Keratinocyte (primary cell): ENCODE data around the gene C1QL3. TPM values are rescaled to one million over a fixed set of nuclear protein-coding genes. Genes with fewer than 3 reads are reported as not detected.

ENCODE experiments used
- DNase-seq: peaks from one replicate; pipeline ENCODE4 v3.0.0-alpha.2; 2011; ENCODE audit warnings: low read depth, missing footprints, low spot score
- FAIRE-seq: peaks from 2 replicates; lab custom pipeline; 2011; peaks lifted over from hg19 to GRCh38; lab: Jason Lieb, UNC
- H2AFZ ChIP-seq: 2 replicates; pipeline ENCODE4 v1.6.0; 2012; ENCODE audit warnings: low read length, control low read depth, inconsistent platforms; ENCODE audit not compliant: control insufficient read depth
- H3K27ac ChIP-seq: 2 replicates; pipeline ENCODE4 v1.5.1; 2011; ENCODE audit warnings: low read length; ENCODE audit not compliant: control insufficient read depth, insufficient read depth
- H3K27me3 ChIP-seq: 3 replicates; pipeline ENCODE4 v1.6.0; 2011; ENCODE audit warnings: low read length; ENCODE audit not compliant: control insufficient read depth, insufficient read depth; ENCODE audit errors: extremely low read depth
- H3K36me3 ChIP-seq, 2 experiments: 2 replicates in 1 of 2; 3 replicates in 1 of 2; pipeline ENCODE4 v1.5.1; 2011; ENCODE audit warnings: low read length in 2 of 2, mild to moderate bottlenecking in 1 of 2; ENCODE audit not compliant: control insufficient read depth in 2 of 2, insufficient read depth in 2 of 2; ENCODE audit errors: extremely low read depth in 1 of 2
- H3K4me1 ChIP-seq: 3 replicates; pipeline ENCODE4 v1.5.1; 2011; ENCODE audit warnings: low read length; ENCODE audit not compliant: control insufficient read depth, insufficient read depth; ENCODE audit errors: extremely low read depth
- H3K4me2 ChIP-seq: 3 replicates; pipeline ENCODE4 v1.6.0; 2011; ENCODE audit warnings: low read depth, low read length; ENCODE audit not compliant: control insufficient read depth, insufficient read depth; ENCODE audit errors: extremely low read depth
- H3K4me3 ChIP-seq, 3 experiments: fragments of 200-600 bp in 1 of 3; sonication (generic) in 1 of 3; 2 replicates in 2 of 3; 3 replicates in 1 of 3; pipeline ENCODE4 v1.5.1; 2011 to 2016; ENCODE audit warnings: low read length in 3 of 3, mild to moderate bottlenecking in 3 of 3, control low read depth in 2 of 3, inconsistent platforms in 1 of 3, low read depth in 1 of 3, mixed read lengths in 1 of 3, mixed run types in 1 of 3, moderate library complexity in 1 of 3; ENCODE audit not compliant: control insufficient read depth in 2 of 3, insufficient read depth in 2 of 3; ENCODE audit errors: extremely low read depth in 1 of 3
- H3K79me2 ChIP-seq: 2 replicates; pipeline ENCODE4 v1.6.0; 2012; ENCODE audit warnings: low read length; ENCODE audit not compliant: control insufficient read depth, insufficient read depth
- H3K9ac ChIP-seq: 3 replicates; pipeline ENCODE4 v1.6.0; 2011; ENCODE audit warnings: low read length; ENCODE audit not compliant: control insufficient read depth, insufficient read depth; ENCODE audit errors: extremely low read depth
- H3K9me1 ChIP-seq: 3 replicates; pipeline ENCODE4 v1.6.0; 2011; ENCODE audit warnings: low read length; ENCODE audit not compliant: control insufficient read depth, insufficient read depth; ENCODE audit errors: extremely low read depth
- H3K9me3 ChIP-seq: 2 replicates; pipeline ENCODE4 v1.5.1; 2012; ENCODE audit warnings: low read depth, low read length; ENCODE audit not compliant: control insufficient read depth
- H4K20me1 ChIP-seq: 3 replicates; pipeline ENCODE4 v1.6.0; 2011; ENCODE audit warnings: low read length; ENCODE audit not compliant: control insufficient read depth, insufficient read depth; ENCODE audit errors: extremely low read depth
- EZH2 ChIP-seq: IDR thresholded peaks from one replicate; pipeline ENCODE4 v1.6.1; 2012; ENCODE audit warnings: inconsistent platforms, mild to moderate bottlenecking, low read length, moderate library complexity
- dilution Hi-C: fragments of 300-500 bp; cut with MboI; formaldehyde crosslinking; loops from one replicate; pipeline ENCODE4 v1.7.0; 2020; ENCODE audit warnings: low sequenced_read_pairs; ENCODE audit not compliant: extremely low pct_ligation_motif_present
- polyA plus RNA-seq, 5 experiments: library from polyadenylated mRNA; depleted of rRNA in 3 of 5; stranded (reverse) in 3 of 5; stranded (forward) in 1 of 5; unstranded in 1 of 5; fragments of >200 nt; gene quantifications; 1 replicate in 1 of 5; 2 replicates in 3 of 5; 3 replicates in 1 of 5; pipeline versions ENCODE4 v1.2.1 to v1.2.3, GENCODE V29; 2011 to 2012; ENCODE audit warnings: missing spikeins in 2 of 5, low read depth in 1 of 5, low replicate concordance in 1 of 5
- small RNA-seq, 3 experiments: library from RNA; depleted of rRNA; stranded (forward); fragments of <200 nt; gene quantifications; one replicate each; pipeline ENCODE3, GENCODE V24; 2012; ENCODE audit warnings: low read depth in 3 of 3, low replicate concordance in 1 of 3; ENCODE audit not compliant: insufficient read length in 3 of 3
- TF ChIP-seq, protein P1 (sequence below), 3 experiments: IDR thresholded peaks in 1 of 3; conservative IDR thresholded peaks in 1 of 3; optimal IDR thresholded peaks in 1 of 3; 2 replicates in 2 of 3; 3 replicates in 1 of 3; pipeline versions ENCODE3 to v1.5.1; 2011; ENCODE audit warnings: low read length in 3 of 3, mild to moderate bottlenecking in 3 of 3, moderate library complexity in 2 of 3, control low read depth in 1 of 3, inconsistent platforms in 1 of 3; ENCODE audit not compliant: insufficient read depth in 2 of 3; ENCODE audit errors: extremely low read depth in 1 of 3

Gene C1QL3
- polyA plus RNA-seq, 1 donor (not counting 4 experiments of a cell fraction or from before 2014, with no cell fraction given) = not detected

DNA sequence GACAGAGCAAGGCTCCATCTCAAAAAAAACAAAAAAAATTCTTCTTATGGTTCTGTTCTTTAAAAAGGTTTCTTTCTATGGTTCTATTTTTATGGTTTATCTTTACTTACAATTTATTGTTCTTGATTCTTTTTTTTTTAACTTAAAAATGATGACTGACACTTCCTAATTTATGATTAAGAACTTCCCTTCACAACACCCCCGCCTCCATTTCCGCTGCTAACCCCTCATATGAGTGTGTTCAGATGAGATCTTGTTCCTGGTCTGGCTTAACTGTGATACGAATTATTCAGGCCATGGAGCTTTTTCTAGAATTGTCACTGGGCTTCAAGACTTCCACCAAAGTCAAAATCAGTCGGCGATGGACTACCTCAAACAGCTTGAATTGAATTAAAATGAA, 50.9 kb downstream of the C1QL3 start:
- dilution Hi-C loops = no loop called here
- Histone ChIP-seq H3K79me2 (no peaks in the 10 kb centered on the region), H3K27me3 (no peaks in the 10 kb centered on the region), H3K9ac (no peak overlapping the region), H2AFZ (no peak overlapping the region), H3K27ac (no peak overlapping the region), H3K9me3 (no peaks in the 10 kb centered on the region), H3K36me3 (no peaks in the 10 kb centered on the region), H3K4me1 (no peaks in the 10 kb centered on the region), H3K9me1 (no peaks in the 10 kb centered on the region), H3K4me2 (no peak overlapping the region), H4K20me1 (no peaks in the 10 kb centered on the region), H3K4me3 (no peak overlapping the region)
- FAIRE-seq = no peak
- no peak for DNase-seq
- TF ChIP-seq, protein P1, sequence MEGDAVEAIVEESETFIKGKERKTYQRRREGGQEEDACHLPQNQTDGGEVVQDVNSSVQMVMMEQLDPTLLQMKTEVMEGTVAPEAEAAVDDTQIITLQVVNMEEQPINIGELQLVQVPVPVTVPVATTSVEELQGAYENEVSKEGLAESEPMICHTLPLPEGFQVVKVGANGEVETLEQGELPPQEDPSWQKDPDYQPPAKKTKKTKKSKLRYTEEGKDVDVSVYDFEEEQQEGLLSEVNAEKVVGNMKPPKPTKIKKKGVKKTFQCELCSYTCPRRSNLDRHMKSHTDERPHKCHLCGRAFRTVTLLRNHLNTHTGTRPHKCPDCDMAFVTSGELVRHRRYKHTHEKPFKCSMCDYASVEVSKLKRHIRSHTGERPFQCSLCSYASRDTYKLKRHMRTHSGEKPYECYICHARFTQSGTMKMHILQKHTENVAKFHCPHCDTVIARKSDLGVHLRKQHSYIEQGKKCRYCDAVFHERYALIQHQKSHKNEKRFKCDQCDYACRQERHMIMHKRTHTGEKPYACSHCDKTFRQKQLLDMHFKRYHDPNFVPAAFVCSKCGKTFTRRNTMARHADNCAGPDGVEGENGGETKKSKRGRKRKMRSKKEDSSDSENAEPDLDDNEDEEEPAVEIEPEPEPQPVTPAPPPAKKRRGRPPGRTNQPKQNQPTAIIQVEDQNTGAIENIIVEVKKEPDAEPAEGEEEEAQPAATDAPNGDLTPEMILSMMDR (optimal IDR thresholded peaks at IDR 0.05 in 1 of 3, IDR thresholded peaks at IDR 0.05 in 1 of 3, conservative IDR thresholded peaks at IDR 0.05 in 1 of 3; ENCODE audit: extremely low read depth in 1 of 3, insufficient read depth in 2 of 3, low read length in 3 of 3) = no peak
- TF ChIP-seq EZH2 = no peak

DNA sequence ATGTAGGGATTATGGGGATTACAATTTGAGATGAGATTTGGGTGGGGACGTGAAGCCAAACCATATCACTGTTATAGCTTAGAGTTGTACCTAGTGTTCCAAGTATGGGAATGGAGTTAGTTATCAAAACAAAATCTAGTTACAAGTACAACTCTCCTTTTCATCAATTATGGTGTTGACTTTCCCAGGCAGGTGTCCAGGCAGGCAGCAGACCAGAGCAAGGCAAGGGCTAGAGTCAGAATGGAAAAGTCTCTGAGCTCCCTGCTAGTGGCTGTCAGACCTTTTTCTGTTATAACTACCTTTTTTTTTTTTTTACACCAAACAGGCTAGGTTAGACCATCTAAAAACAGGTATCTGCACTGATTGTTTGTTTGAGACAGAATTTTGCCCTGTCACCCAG, 55.7 kb downstream of the C1QL3 start:
- dilution Hi-C loops = no loop called here
- Histone ChIP-seq H3K79me2 (no peaks in the 10 kb centered on the region), H3K9ac (no peak overlapping the region), H3K27me3 (no peaks in the 10 kb centered on the region), H3K9me3 (no peaks in the 10 kb centered on the region), H4K20me1 (no peaks in the 10 kb centered on the region), H3K27ac (no peak overlapping the region), H2AFZ (no peak overlapping the region), H3K4me1 (no peaks in the 10 kb centered on the region), H3K4me3 (no peak overlapping the region), H3K36me3 (no peaks in the 10 kb centered on the region), H3K4me2 (no peak overlapping the region), H3K9me1 (no peaks in the 10 kb centered on the region)
- FAIRE-seq (no peak), DNase-seq (no peak)
- no peak for TF ChIP-seq EZH2
- TF ChIP-seq, protein P1 (optimal IDR thresholded peaks at IDR 0.05 in 1 of 3, IDR thresholded peaks at IDR 0.05 in 1 of 3, conservative IDR thresholded peaks at IDR 0.05 in 1 of 3; ENCODE audit: extremely low read depth in 1 of 3, insufficient read depth in 2 of 3, low read length in 3 of 3) = no peak

Small RNA genes lying within 50 kb of the gene (small RNA-seq; reads per million reads assigned to genes)
- 0.33 to 3.3 (median 2.5) reads per million in 3 experiments for gene RNU2-18P

Other genes with a start within 250 kb of the C1QL3 start
- 6.1 to 10.1 TPM (median 8.8 TPM) in 3 replicates for gene PTER, start 84.9 kb downstream of the C1QL3 start, polyA plus RNA-seq